Vagina (tissue), 2 donors: ENCODE results near the gene PIWIL4.

ENCODE experiments used
- CTCF ChIP-seq, 3 experiments: fragments of 450-650 bp in 2 of 3; fragments of 200-600 bp in 1 of 3; sonication (generic) in 1 of 3; IDR thresholded peaks; one replicate each; pipeline ENCODE4 v1.5.1; 2017 to 2019; ENCODE audit warnings: antibody characterized with exemption in 3 of 3, mild to moderate bottlenecking in 2 of 3, moderate library complexity in 2 of 3
- POLR2A ChIP-seq, 2 donors: fragments of 450-650 bp; IDR thresholded peaks; one replicate each; pipeline ENCODE4 v1.6.1; 2017; ENCODE audit warnings: antibody characterized with exemption in 2 of 2, mild to moderate bottlenecking in 2 of 2, moderate library complexity in 2 of 2
- POLR2AphosphoS5 ChIP-seq, 2 donors: sonication (generic); formaldehyde crosslinking; IDR thresholded peaks; one replicate each; pipeline ENCODE4 v1.9.0; 2017; ENCODE audit warnings: antibody characterized with exemption in 2 of 2, mild to moderate bottlenecking in 2 of 2, low read depth in 1 of 2; ENCODE audit not compliant: insufficient read depth in 1 of 2

GRCh38 chr11:94639901-94640721 lies 72.9 kb downstream of the PIWIL4 start:
- TF ChIP-seq CTCF (IDR thresholded peaks at IDR 0.05): no peak
- no peak for TF ChIP-seq POLR2A (IDR thresholded peaks at IDR 0.05)
- no peak for TF ChIP-seq POLR2AphosphoS5 (IDR thresholded peaks at IDR 0.05; ENCODE audit: insufficient read depth in 1 of 2, low read depth in 1 of 2)
